Spleen (tissue), 7 donors: ENCODE results near the gene PIGQ.

Experiments used
- POLR2AphosphoS5 ChIP-seq, 3 donors: sonication (generic); formaldehyde crosslinking; IDR thresholded peaks; one replicate each; pipeline ENCODE4 v1.5.1; 2017; ENCODE audit warnings: antibody characterized with exemption in 3 of 3
- TF ChIP-seq, protein P1 (sequence below), 11 experiments: fragments of 200-600 bp in 7 of 11; fragments of 450-650 bp in 4 of 11; sonication (generic) in 4 of 11; IDR thresholded peaks in 8 of 11; conservative IDR thresholded peaks in 3 of 11; 1 replicate in 7 of 11; 2 replicates in 4 of 11; pipeline versions ENCODE4 v1.4.0 to v1.8.0; 2016 to 2021; ENCODE audit warnings: antibody characterized with exemption in 11 of 11, inconsistent platforms in 4 of 11, mild to moderate bottlenecking in 1 of 11
- donor health status: DM: no; HTN: no; CAD: no; lungs with moderate emphysema.
- donor health status: DM: no; HTN: no; CAD: no.
- donor health status: DM: no; HTN: no; CAD: no.

DNA sequence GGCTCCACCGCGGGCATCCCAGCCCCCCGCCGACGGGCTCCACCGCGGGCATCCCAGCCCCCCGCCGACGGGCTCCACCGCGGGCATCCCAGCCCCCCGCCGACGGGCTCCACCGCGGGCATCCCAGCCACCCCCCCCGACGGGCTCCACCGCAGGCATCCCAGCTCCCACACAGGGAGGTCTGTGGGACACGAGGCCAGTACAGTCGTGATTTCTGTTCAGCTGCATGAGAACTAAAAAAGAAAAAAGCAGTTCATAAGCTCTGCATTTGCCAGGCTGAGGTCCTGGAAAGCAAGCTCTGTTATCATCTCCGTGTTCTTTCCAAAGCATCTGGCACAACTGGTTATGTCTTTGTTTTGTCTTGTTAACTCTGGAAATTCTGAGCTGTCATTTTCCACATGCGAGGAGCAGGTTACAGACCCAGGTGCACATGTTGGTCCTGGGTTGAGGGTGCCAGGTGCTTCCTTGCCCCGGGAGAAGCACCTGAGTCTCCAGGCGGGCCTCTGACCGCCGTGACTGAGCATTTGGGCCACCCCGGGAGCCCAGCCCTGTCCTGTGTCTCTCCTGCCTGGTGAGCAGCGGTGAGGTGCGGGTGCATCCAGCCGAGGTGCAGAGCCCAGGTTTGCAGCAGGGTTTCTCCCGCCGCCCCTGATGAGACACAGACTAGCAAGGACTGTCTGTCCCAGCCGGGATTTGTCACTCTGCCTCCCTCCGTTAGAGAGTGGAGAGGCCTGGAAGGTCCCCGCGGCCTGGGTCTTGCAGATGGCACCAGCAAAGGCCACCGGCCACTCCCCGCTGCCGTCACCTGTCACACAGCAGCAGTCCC lies 51.1 kb downstream of the PIGQ start:
- TF ChIP-seq, protein P1, sequence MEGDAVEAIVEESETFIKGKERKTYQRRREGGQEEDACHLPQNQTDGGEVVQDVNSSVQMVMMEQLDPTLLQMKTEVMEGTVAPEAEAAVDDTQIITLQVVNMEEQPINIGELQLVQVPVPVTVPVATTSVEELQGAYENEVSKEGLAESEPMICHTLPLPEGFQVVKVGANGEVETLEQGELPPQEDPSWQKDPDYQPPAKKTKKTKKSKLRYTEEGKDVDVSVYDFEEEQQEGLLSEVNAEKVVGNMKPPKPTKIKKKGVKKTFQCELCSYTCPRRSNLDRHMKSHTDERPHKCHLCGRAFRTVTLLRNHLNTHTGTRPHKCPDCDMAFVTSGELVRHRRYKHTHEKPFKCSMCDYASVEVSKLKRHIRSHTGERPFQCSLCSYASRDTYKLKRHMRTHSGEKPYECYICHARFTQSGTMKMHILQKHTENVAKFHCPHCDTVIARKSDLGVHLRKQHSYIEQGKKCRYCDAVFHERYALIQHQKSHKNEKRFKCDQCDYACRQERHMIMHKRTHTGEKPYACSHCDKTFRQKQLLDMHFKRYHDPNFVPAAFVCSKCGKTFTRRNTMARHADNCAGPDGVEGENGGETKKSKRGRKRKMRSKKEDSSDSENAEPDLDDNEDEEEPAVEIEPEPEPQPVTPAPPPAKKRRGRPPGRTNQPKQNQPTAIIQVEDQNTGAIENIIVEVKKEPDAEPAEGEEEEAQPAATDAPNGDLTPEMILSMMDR (IDR thresholded peaks at IDR 0.05 in 8 of 11, conservative IDR thresholded peaks at IDR 0.05 in 3 of 11) = no peak
- TF ChIP-seq POLR2AphosphoS5 (IDR thresholded peaks at IDR 0.05) = no peak
